ENCODE results near the gene PPP2CA. TPM values are rescaled to one million over a fixed set of nuclear protein-coding genes. Genes with fewer than 3 reads are reported as not detected.

Gene PPP2CA
- total and polyA plus RNA-seq, 2 of the 8 experiments (the other 6 are each of a cell fraction or from before 2014, with no cell fraction given) = 75.0 to 205 TPM

DNA sequence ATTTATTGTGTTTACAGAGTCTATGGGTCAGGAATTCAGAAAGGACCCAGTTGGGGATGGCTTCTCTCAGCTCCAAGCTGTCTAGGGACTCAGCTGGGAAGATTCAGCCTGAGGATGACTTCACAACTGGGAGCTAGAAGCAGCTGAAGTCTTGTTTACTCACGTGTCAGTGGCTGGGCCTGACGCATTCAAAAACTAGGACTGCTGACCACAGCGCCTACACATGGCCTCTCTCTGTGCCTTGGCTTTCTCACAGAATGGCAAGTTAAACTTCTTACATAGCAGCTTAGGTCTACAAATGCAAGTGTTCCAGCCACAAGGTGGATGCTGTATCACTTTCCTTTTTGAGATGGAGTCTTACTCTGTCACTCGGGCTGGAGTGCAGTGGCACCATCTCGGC lies 16.3 kb upstream of the PPP2CA start (continued):
- TF ChIP-seq TAF7 (optimal IDR thresholded peaks at IDR 0.05; ENCODE audit: borderline replicate concordance, low read depth, low read length) = no peak
- no peak for TF ChIP-seq PHF8 (conservative IDR thresholded peaks at IDR 0.05; ENCODE audit: low read depth, low read length)
